K562 (cell line): ENCODE results near the gene CKAP5. TPM values are rescaled to one million over a fixed set of nuclear protein-coding genes. Genes with fewer than 3 reads are reported as not detected.

ENCODE experiments used
- ATAC-seq: fragments of 200-7000 bp; cut with Tn5 transposase; 3 replicates; pipeline ENCODE4 v1.9.1; 2020; ENCODE audit warnings: moderate library complexity
- BruUV-seq: library from RNA; stranded (reverse); fragments of 400-500 nt; replicated peaks from 2 replicates; lab custom pipeline; 2021; lab: Mats Ljungman, UMichigan
- CTCF ChIA-PET: fragments of 300-600 bp; formaldehyde crosslinking; extraction: SDS; loops from one replicate; lab custom pipeline; 2021; ENCODE audit warnings: low intra/inter-chr PET ratio; lab: Yijun Ruan, JAX
- POLR2A ChIA-PET: fragments of 300-600, 350-650 bp; sonication (Branson Sonifier 250); formaldehyde crosslinking; extraction: SDS; loops from one replicate; lab custom pipeline; 2021; ENCODE audit warnings: antibody characterized with exemption, inconsistent platforms; lab: Yijun Ruan, JAX
- DNase-seq, 4 experiments: peaks; one replicate each; pipeline versions ENCODE4 v3.0.0 to v3.0.0-alpha.2; 2011 to 2018; ENCODE audit warnings: low spot score in 3 of 4, mixed read lengths in 3 of 4; ENCODE audit errors: extremely low read depth in 1 of 4
- FAIRE-seq: peaks from 2 replicates; lab custom pipeline; 2011; peaks lifted over from hg19 to GRCh38; lab: Jason Lieb, UNC
- H2AFZ ChIP-seq: 2 replicates; pipeline ENCODE4 v1.6.0; 2011; ENCODE audit warnings: low read depth, low read length, control low read depth, inconsistent platforms
- H3K27ac ChIP-seq: fragments of 200-600 bp; 3 replicates; pipeline ENCODE4 v1.8.0; 2011; ENCODE audit warnings: low read depth, mild to moderate bottlenecking, control low read depth, inconsistent platforms, low read length, moderate library complexity, mixed read lengths; ENCODE audit errors: extremely low read depth
- H3K27me3 ChIP-seq, 2 experiments: fragments of 300-600 bp in 1 of 2; 2 replicates in 1 of 2; 3 replicates in 1 of 2; pipeline versions ENCODE4 v1.6.0 to v1.8.0; 2011; ENCODE audit warnings: inconsistent platforms in 2 of 2, low read length in 2 of 2, mild to moderate bottlenecking in 1 of 2, mixed read lengths in 1 of 2, moderate library complexity in 1 of 2; ENCODE audit not compliant: control insufficient read depth in 2 of 2, insufficient read depth in 2 of 2
- H3K36me3 ChIP-seq: fragments of 300-600 bp; 3 replicates; pipeline ENCODE4 v1.8.0; 2011; ENCODE audit warnings: mild to moderate bottlenecking, low read length, inconsistent platforms; ENCODE audit not compliant: control insufficient read depth, insufficient read depth
- H3K4me1 ChIP-seq, 2 experiments: fragments of 200-600 bp in 1 of 2; replicated peaks in 1 of 2; 2 replicates in 1 of 2; 3 replicates in 1 of 2; pipeline versions ENCODE4 v1.5.1 to v1.8.0; 2011; ENCODE audit warnings: inconsistent platforms in 2 of 2, low read length in 2 of 2, mild to moderate bottlenecking in 1 of 2, mixed read lengths in 1 of 2, moderate library complexity in 1 of 2; ENCODE audit not compliant: control insufficient read depth in 2 of 2, insufficient read depth in 2 of 2
- H3K4me2 ChIP-seq: 2 replicates; pipeline ENCODE4 v1.6.1; 2011; ENCODE audit warnings: low read length, control low read depth, inconsistent platforms, mixed read lengths; ENCODE audit not compliant: insufficient read depth
- H3K4me3 ChIP-seq: fragments of 200-600 bp; sonication (generic), shearing (Covaris generic); 2 replicates; pipeline ENCODE4 v1.5.1; 2016; ENCODE audit warnings: control low read depth, inconsistent platforms
- H3K79me2 ChIP-seq: fragments of 200-600 bp; 3 replicates; pipeline ENCODE4 v1.8.0; 2011; ENCODE audit warnings: low read length, inconsistent platforms; ENCODE audit not compliant: control insufficient read depth, insufficient read depth
- H3K9ac ChIP-seq, 2 experiments: 2 replicates each; pipeline versions ENCODE4 v1.6.0 to v1.6.1; 2011; ENCODE audit warnings: low read depth in 2 of 2, low read length in 2 of 2, control low read depth in 1 of 2, inconsistent platforms in 1 of 2, mild to moderate bottlenecking in 1 of 2, mixed read lengths in 1 of 2; ENCODE audit not compliant: insufficient read depth in 1 of 2
- H3K9me1 ChIP-seq: one replicate; pipeline ENCODE4 v1.6.0; 2011; ENCODE audit warnings: inconsistent platforms, mild to moderate bottlenecking, low read length, moderate library complexity; ENCODE audit not compliant: control insufficient read depth, insufficient read depth
- H3K9me3 ChIP-seq: replicated peaks from 2 replicates; pipeline ENCODE4 v1.5.1; 2011; ENCODE audit warnings: low read depth, low read length, inconsistent platforms; ENCODE audit not compliant: control insufficient read depth, insufficient read depth
- H4K20me1 ChIP-seq: replicated peaks from 2 replicates; pipeline ENCODE4 v1.6.1; 2011; ENCODE audit warnings: low read length, inconsistent platforms, mixed read lengths; ENCODE audit not compliant: control insufficient read depth, insufficient read depth
- CBX2 ChIP-seq: fragments of 200-600 bp; sonication (generic); IDR thresholded peaks from one replicate; pipeline ENCODE4 v1.6.1; 2012; ENCODE audit warnings: mild to moderate bottlenecking, low read length, inconsistent platforms; ENCODE audit not compliant: insufficient read depth, poor library complexity, severe bottlenecking
- GABPB2 ChIP-seq: fragments of 250-450 bp; sonication (Bioruptor Pico); conservative IDR thresholded peaks from 2 replicates; pipeline ENCODE4 v1.5.1; 2021; ENCODE audit warnings: mild to moderate bottlenecking
- GMEB1 ChIP-seq: fragments of 250-450 bp; sonication (Bioruptor Pico); IDR thresholded peaks from 2 replicates; pipeline ENCODE4 v1.4.0; 2020; ENCODE audit warnings: mild to moderate bottlenecking
- HEY1 ChIP-seq: fragments of 250-450 bp; sonication (Bioruptor Pico); IDR thresholded peaks from 2 replicates; pipeline ENCODE4 v1.5.0; 2020; ENCODE audit warnings: mild to moderate bottlenecking, moderate library complexity, borderline replicate concordance
- HIVEP1 ChIP-seq: fragments of 250-450 bp; sonication (Bioruptor Pico); IDR thresholded peaks from 2 replicates; pipeline ENCODE4 v1.4.0; 2020; ENCODE audit warnings: mild to moderate bottlenecking
- NCOA2 ChIP-seq, 2 experiments: fragments of 450-650 bp; IDR thresholded peaks; 2 replicates each; pipeline ENCODE4 v1.6.1; 2018; ENCODE audit warnings: mild to moderate bottlenecking in 2 of 2, moderate library complexity in 1 of 2; ENCODE audit not compliant: partially characterized antibody in 2 of 2
- NCOR1 ChIP-seq: fragments of 450-650 bp; IDR thresholded peaks from 2 replicates; pipeline ENCODE4 v1.6.1; 2016; ENCODE audit warnings: mild to moderate bottlenecking, moderate library complexity
- ZBTB11 ChIP-seq, 3 experiments: fragments of 200-800 bp in 1 of 3; fragments of 250-450 bp in 1 of 3; fragments of 450-650 bp in 1 of 3; sonication (Bioruptor Pico) in 1 of 3; sonication (Bioruptor generic) in 1 of 3; formaldehyde crosslinking in 1 of 3; IDR thresholded peaks; 2 replicates each; pipeline versions ENCODE4 v1.6.1 to v1.8.0; 2016 to 2022; ENCODE audit warnings: mild to moderate bottlenecking in 2 of 3, missing genetic modification characterization in 2 of 3, missing compliant biosample characterization in 1 of 3, moderate library complexity in 1 of 3
- ZKSCAN1 ChIP-seq: fragments of 150-350 bp; IDR thresholded peaks from 2 replicates; pipeline ENCODE4 v1.6.1; 2016; ENCODE audit warnings: low read depth, low read length
- ZNF740 ChIP-seq, 3 experiments: fragments of 200-800 bp in 1 of 3; sonication (Bioruptor generic) in 1 of 3; sonication (generic) in 1 of 3; formaldehyde crosslinking in 1 of 3; IDR thresholded peaks; 2 replicates each; pipeline versions ENCODE4 v1.6.1 to v1.8.0; 2016 to 2022; ENCODE audit warnings: mild to moderate bottlenecking in 2 of 3, missing compliant biosample characterization in 2 of 3, missing genetic modification characterization in 2 of 3, missing genetic modification reagents in 1 of 3
- ZNF764 ChIP-seq: fragments of 250-450 bp; sonication (Bioruptor Pico); IDR thresholded peaks from 2 replicates; pipeline ENCODE4 v1.4.0; 2020; ENCODE audit warnings: low read depth, mild to moderate bottlenecking, moderate library complexity
- WGBS: fragments of 100-300 bp; shearing (Covaris generic); methylation state at CpG from one replicate; pipeline ENCODE4 v1.1.6; 2016; ENCODE audit warnings: low coverage, mixed read lengths; ENCODE audit not compliant: insufficient coverage; ENCODE audit errors: missing lambda C conversion rate; 5-methylcytosine and 5-hydroxymethylcytosine counted together
- in situ Hi-C: fragments of 300-500 bp; cut with MboI; formaldehyde crosslinking; loops from 4 replicates; pipeline ENCODE4 v1.15.0; 2018; ENCODE audit warnings: inconsistent platforms, mixed read lengths
- intact Hi-C: fragments of 100-400 bp; cut with micrococcal nuclease; formaldehyde crosslinking; loops from 2 replicates; pipeline ENCODE4 v1.14.2; 2022
- polyA plus RNA-seq, 8 experiments: library from polyadenylated mRNA; depleted of rRNA in 4 of 8; stranded (reverse) in 5 of 8; unstranded in 3 of 8; fragments of >200 nt; fragmentation: Nextera tagmentation in 2 of 8; fragmentation: Illumina TruSeq in 1 of 8; extraction: Ambion mirVana in 2 of 8; extraction: Trizol in 1 of 8; gene quantifications; 2 replicates each; pipeline versions ENCODE4 v1.2.1 to v1.2.3, GENCODE V29; 2011 to 2014; ENCODE audit warnings: inconsistent platforms in 1 of 8, missing spikeins in 1 of 8
- total RNA-seq, 7 experiments: library from RNA; depleted of rRNA in 6 of 7; stranded (reverse); fragments of >200 nt in 6 of 7; fragmentation: Illumina TruSeq in 2 of 7; extraction: Trizol in 2 of 7; gene quantifications; 2 replicates each; pipeline versions ENCODE4 v1.2.1 to v1.2.3, GENCODE V29; 2011 to 2021; ENCODE audit warnings: low replicate concordance in 1 of 7

CKAP5 gene
- total and polyA plus RNA-seq, 9 of the 15 experiments (the other 6 are each of a cell fraction or from before 2014, with no cell fraction given) = 60.1 to 239 (median 139) TPM

GRCh38 chr11:46719543-46720218, 126.4 kb downstream of the CKAP5 start (continued):
- peak; percentile 50; the same call in 1 of the 2 replicates for TF ChIP-seq ZNF740 (CRISPR knock-in tag; IDR thresholded peaks at IDR 0.05)
- TF ChIP-seq ZNF740 (tag; IDR thresholded peaks at IDR 0.05) = no peak
- no peak for TF ChIP-seq HEY1 (CRISPR knock-in tag)
- no peak for TF ChIP-seq NCOR1
- no peak for TF ChIP-seq GABPB2 (CRISPR knock-in tag)
- TF ChIP-seq CBX2 = no peak
- TF ChIP-seq HIVEP1 (CRISPR knock-in tag) = no peak

- Histone ChIP-seq H3K9me1 (no peaks in the 10 kb centered on the region), H3K79me2 (no peaks in the 10 kb centered on the region), H3K27ac (no peak within 1 kb of the TSS), H3K4me2 (no peak within 1 kb of the TSS), H4K20me1 (no peaks in the 10 kb centered on the region), H3K36me3 (no peaks in the 10 kb centered on the region), H3K4me3 (no peak within 1 kb of the TSS), H3K4me1 (peaks cover 4 to 17% of the 10 kb centered on the region in 2 experiments; a peak in 4 of 5 replicates), H3K9me3 (peaks cover 4% of the 10 kb centered on the region; the same call in 1 of the 2 replicates), H3K9ac (peak within 1 kb of the TSS in 1 of 2 experiments; percentile 75; a peak in 2 of 4 replicates), H2AFZ (peak within 1 kb of the TSS; percentile 85), H3K27me3 (peaks cover 0 to 3% of the 10 kb centered on the region in 2 experiments; a peak in 1 of 5 replicates)
- BruUV-seq = no TSS peak
- 47% methylated on average over 7 of the region's 7 CpGs for WGBS
- intact Hi-C loops = no loop called here
- CTCF ChIA-PET = no interaction called here
- FAIRE-seq (no peak), DNase-seq (no peak), ATAC-seq (peak; percentile 29)
- in situ Hi-C loops = no loop called here
- POLR2A ChIA-PET = interaction anchor here (0.6 to 0.7 kb wide), 2 partner anchors 18 to 70 kb away, joined by 3 read pairs; partner anchors contain the start of genes ARHGAP1 and ZNF408
- TF ChIP-seq ZKSCAN1 (no peak), ZBTB11 (CRISPR knock-in tag; IDR thresholded peaks at IDR 0.05) (no peak), GMEB1 (no peak), ZNF764 (CRISPR knock-in tag) (no peak), NCOA2 (IDR thresholded peaks at IDR 0.05; ENCODE audit: partially characterized antibody in 2 of 2) (no peak)
Observed at GRCh38 chr11:46719048-46719542, 127.0 kb downstream of the CKAP5 start, which contains the start of gene F2. Gene F2 (plus strand): TSS chr11:46719213. CDS start chr11:46719236, 23 bp downstream.
